Measurements from ENCODE around the gene OTUD1.

The OTUD1 gene

DNA sequence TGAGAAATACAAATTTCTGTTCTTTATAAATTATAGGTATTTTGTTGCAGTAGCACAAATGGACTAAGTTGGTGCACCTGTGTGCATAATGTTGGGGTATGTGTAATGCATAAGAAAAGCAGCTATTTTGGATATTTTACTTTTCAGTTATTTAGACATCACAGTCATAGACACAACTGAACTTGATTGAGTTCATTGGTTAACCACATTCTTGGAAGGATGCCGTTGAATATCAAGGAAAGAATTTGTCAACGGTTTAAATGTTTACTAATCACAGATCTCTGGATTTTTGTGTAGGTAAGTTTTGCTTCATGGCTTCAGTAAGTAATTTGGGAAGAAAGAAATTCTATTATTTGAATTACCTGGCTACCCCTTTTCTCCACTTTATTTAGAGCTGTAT, 4.1 kb downstream of the OTUD1 start:
- TF ChIP-seq ARNT (IDR thresholded peaks at IDR 0.05) (no peak), TARDBP (IDR thresholded peaks at IDR 0.05) (no peak), CTBP1 (IDR thresholded peaks at IDR 0.05; ENCODE audit: borderline replicate concordance) (no peak), HDGF (IDR thresholded peaks at IDR 0.05; ENCODE audit: borderline replicate concordance) (no peak), LEF1 (IDR thresholded peaks at IDR 0.05; ENCODE audit: borderline replicate concordance) (no peak), FOXK2 (IDR thresholded peaks at IDR 0.05) (no peak), ZNF384 (IDR thresholded peaks at IDR 0.05) (no peak), ELF4 (IDR thresholded peaks at IDR 0.05) (no peak), NFRKB (IDR thresholded peaks at IDR 0.05) (no peak), FOXM1 (IDR thresholded peaks at IDR 0.05; ENCODE audit: borderline replicate concordance) (no peak), BHLHE40 (IDR thresholded peaks at IDR 0.05; ENCODE audit: borderline replicate concordance) (no peak), SP1 (IDR thresholded peaks at IDR 0.05) (no peak), FOXA1 (IDR thresholded peaks at IDR 0.05) (no peak)
- TF ChIP-seq, protein P1, sequence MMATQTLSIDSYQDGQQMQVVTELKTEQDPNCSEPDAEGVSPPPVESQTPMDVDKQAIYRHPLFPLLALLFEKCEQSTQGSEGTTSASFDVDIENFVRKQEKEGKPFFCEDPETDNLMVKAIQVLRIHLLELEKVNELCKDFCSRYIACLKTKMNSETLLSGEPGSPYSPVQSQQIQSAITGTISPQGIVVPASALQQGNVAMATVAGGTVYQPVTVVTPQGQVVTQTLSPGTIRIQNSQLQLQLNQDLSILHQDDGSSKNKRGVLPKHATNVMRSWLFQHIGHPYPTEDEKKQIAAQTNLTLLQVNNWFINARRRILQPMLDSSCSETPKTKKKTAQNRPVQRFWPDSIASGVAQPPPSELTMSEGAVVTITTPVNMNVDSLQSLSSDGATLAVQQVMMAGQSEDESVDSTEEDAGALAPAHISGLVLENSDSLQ (IDR thresholded peaks at IDR 0.05): no peak
- ChIA-PET CTCF (interaction anchor here (0.6 to 1.2 kb wide), 3 partner anchors 10 to 128 kb away, joined by 3 to 4 read pairs (median 3); no protein-coding TSS in a partner anchor), POLR2A (no interaction called here)
- no peak for DNase-seq (ENCODE audit: extremely low spot score)

DNA sequence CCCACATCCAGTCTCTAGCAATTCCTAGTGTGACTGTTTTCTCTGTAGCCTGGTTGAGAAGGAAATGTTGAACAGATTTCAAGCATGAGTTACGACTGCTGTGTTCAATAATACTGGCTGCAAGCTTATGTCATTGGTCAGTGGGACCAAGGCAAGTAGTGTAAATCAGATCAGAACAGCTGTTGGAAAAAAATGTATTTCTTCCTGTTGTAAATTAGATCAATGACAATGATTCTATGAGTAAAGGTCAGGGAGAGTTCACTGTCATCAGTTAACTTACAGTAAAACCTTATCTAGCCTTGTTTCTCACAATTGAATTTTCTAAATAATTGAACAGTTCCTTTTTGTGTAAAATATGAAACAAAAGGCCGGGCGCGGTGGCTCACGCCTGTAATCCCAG, 6.7 kb downstream of the OTUD1 start:
- no peak for TF ChIP-seq FOXA1 (IDR thresholded peaks at IDR 0.05)
- TF ChIP-seq HDGF (IDR thresholded peaks at IDR 0.05; ENCODE audit: borderline replicate concordance): no peak
- no peak for TF ChIP-seq SUZ12 (IDR thresholded peaks at IDR 0.05)
- POLR2A ChIA-PET: no interaction called here
- CTCF ChIA-PET: no interaction called here
- no peak for DNase-seq (ENCODE audit: extremely low spot score)

DNA sequence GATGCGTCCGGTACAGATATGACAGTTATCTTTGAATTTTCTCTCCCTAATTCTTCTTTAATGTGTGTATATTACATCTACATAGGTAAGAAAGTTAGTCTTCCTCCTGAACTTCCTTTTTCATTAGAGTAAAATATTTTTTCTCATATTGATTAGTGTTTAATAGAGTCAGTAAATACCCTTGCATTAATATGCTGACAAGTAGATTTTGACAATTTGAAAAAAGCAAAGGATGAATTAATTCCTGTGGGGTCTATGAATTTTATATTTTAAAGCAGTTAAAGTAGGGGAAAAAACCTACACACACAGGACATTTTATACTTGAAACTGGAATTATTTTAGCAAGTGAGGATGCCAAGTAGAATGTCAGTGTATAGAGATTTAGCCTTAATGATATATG, 9.4 kb downstream of the OTUD1 start:
- POLR2A ChIA-PET: interaction anchor here (0.7 kb wide), 1 partner anchor 13 kb away, joined by 3 read pairs; no protein-coding TSS in a partner anchor
- CTCF ChIA-PET: no interaction called here
- TF ChIP-seq, protein P1 (IDR thresholded peaks at IDR 0.05): no peak
- no peak for TF ChIP-seq ELF4 (IDR thresholded peaks at IDR 0.05)
- TF ChIP-seq L3MBTL2 (conservative IDR thresholded peaks at IDR 0.05): no peak
- TF ChIP-seq BHLHE40 (IDR thresholded peaks at IDR 0.05; ENCODE audit: borderline replicate concordance): no peak
- no peak for TF ChIP-seq HDGF (IDR thresholded peaks at IDR 0.05; ENCODE audit: borderline replicate concordance)
- no peak for DNase-seq (ENCODE audit: extremely low spot score)

DNA sequence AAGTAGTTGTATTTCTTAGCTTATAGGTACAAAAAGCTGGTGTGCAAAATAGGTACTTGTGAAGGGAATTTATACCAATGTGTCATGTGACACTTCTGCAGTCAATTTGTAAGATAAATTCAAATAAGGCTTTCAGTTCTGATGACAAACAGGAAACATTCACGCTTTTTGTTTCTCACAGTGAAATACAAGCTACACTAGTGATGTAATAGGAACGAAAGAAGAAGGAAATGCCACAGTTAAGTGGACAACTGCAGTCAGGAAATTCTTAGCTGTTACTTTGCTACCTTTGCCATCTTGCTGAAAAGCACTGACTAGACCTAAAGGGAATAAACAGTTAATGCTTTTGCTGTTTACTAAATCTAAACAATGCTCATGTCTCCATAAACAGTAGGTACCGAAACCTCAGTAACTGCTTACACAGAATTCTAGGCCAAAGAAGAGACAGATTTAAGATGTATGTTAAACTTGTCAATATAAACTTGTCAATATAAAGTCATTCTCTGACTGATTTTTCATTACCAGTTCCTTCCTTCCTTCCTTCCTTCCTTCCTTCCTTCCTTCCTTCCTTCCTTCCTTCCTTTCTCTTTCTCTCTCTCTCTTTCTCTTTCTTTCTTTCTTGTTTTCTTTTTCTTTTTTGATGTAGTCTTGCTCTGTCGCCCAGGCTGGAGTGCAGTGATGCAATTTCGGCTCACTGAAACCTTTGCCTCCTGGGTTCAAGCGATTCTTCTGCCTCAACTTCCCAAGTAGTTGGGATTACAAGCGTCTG, 10.1 kb downstream of the OTUD1 start:
- no peak for TF ChIP-seq TARDBP (IDR thresholded peaks at IDR 0.05)
- TF ChIP-seq ZNF384 (IDR thresholded peaks at IDR 0.05): no peak
- no peak for TF ChIP-seq ARNT (IDR thresholded peaks at IDR 0.05)
- TF ChIP-seq BHLHE40 (IDR thresholded peaks at IDR 0.05; ENCODE audit: borderline replicate concordance): no peak
- TF ChIP-seq FOXK2 (IDR thresholded peaks at IDR 0.05): no peak
- TF ChIP-seq NFRKB (IDR thresholded peaks at IDR 0.05): no peak
- no peak for TF ChIP-seq FOXA1 (IDR thresholded peaks at IDR 0.05)
- TF ChIP-seq CTBP1 (IDR thresholded peaks at IDR 0.05; ENCODE audit: borderline replicate concordance): no peak
- no peak for TF ChIP-seq SP1 (IDR thresholded peaks at IDR 0.05)
- TF ChIP-seq SUZ12 (IDR thresholded peaks at IDR 0.05): no peak
- TF ChIP-seq HDGF (IDR thresholded peaks at IDR 0.05; ENCODE audit: borderline replicate concordance): no peak
- no peak for TF ChIP-seq LEF1 (IDR thresholded peaks at IDR 0.05; ENCODE audit: borderline replicate concordance)
- DNase-seq (ENCODE audit: extremely low spot score): no peak
- POLR2A ChIA-PET: interaction anchor here (1.4 kb wide), 1 partner anchor 12 kb away, joined by 4 read pairs; no protein-coding TSS in a partner anchor
- CTCF ChIA-PET: interaction anchor here (0.5 kb wide), 1 partner anchor 902 kb away, joined by 3 read pairs; no protein-coding TSS in a partner anchor

DNA sequence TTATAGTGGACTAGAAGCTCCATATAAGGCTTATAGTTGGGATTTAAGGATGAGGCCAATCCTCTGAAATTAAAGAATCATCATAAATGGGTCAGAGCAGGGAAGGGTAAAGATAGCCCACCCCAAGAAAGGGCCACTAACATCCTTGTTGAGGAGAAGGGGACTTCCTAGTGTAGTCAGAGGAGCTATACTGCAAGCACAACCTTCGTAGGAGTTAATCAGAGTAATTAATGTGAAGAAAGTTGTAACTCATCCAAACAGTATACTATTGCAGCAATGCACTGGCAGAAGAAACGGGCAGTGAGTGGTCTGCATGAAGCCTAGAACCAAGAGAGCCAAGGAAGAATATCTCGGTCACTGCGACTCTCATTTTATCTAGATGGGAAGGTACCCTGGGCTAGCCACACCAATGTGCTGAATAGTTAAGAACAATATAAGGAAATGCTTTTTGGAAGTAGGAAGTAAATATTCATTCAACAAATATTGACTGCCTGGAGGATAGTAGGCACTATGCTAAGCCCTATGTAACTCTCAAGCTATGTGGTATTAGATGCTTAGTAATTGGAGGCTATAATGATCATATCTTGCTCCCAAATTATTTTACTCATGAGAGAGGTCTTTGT, 13.3 kb downstream of the OTUD1 start:
- no peak for DNase-seq (ENCODE audit: extremely low spot score)
- TF ChIP-seq LEF1 (IDR thresholded peaks at IDR 0.05; ENCODE audit: borderline replicate concordance): no peak
- no peak for TF ChIP-seq ARNT (IDR thresholded peaks at IDR 0.05)
- no peak for TF ChIP-seq ZNF384 (IDR thresholded peaks at IDR 0.05)
- TF ChIP-seq NFRKB (IDR thresholded peaks at IDR 0.05): no peak
- no peak for TF ChIP-seq HDGF (IDR thresholded peaks at IDR 0.05; ENCODE audit: borderline replicate concordance)
- no peak for TF ChIP-seq ELF4 (IDR thresholded peaks at IDR 0.05)
- no peak for TF ChIP-seq FOXA1 (IDR thresholded peaks at IDR 0.05)
- TF ChIP-seq SP1 (IDR thresholded peaks at IDR 0.05): no peak
- no peak for TF ChIP-seq BHLHE40 (IDR thresholded peaks at IDR 0.05; ENCODE audit: borderline replicate concordance)
- TF ChIP-seq CTBP1 (IDR thresholded peaks at IDR 0.05; ENCODE audit: borderline replicate concordance): no peak
- no peak for TF ChIP-seq FOXM1 (IDR thresholded peaks at IDR 0.05; ENCODE audit: borderline replicate concordance)
- TF ChIP-seq L3MBTL2 (conservative IDR thresholded peaks at IDR 0.05): no peak
- TF ChIP-seq, protein P1 (IDR thresholded peaks at IDR 0.05): no peak
- TF ChIP-seq TARDBP (IDR thresholded peaks at IDR 0.05): no peak
- TF ChIP-seq FOXK2 (IDR thresholded peaks at IDR 0.05): no peak
- POLR2A ChIA-PET: interaction anchor here (1.1 kb wide), 1 partner anchor 14 kb away, joined by 3 read pairs; the partner anchor contains the start of gene OTUD1
- CTCF ChIA-PET: no interaction called here

DNA sequence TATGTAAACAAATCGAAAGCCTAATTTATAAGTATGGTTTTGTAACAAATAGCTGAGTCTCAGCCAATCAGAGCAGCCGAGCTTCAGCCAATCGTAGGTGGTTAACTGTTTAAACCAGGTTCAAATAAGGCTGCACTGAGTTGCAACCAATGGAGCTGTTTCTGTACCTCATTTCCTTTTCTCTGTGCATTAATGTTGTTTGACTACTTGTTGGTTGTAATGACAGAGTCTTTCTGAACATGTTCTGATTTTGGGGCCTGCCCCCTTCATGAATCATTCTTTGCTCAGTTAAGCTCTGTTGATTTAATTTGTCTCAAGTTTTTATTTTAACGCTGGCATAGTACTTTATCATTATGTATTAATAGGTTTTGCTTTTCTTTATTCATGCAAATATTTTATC, 14.6 kb downstream of the OTUD1 start:
- POLR2A ChIA-PET: no interaction called here
- TF ChIP-seq CTBP1 (IDR thresholded peaks at IDR 0.05; ENCODE audit: borderline replicate concordance) (no peak), SP1 (IDR thresholded peaks at IDR 0.05) (no peak), FOXM1 (IDR thresholded peaks at IDR 0.05; ENCODE audit: borderline replicate concordance) (no peak), L3MBTL2 (conservative IDR thresholded peaks at IDR 0.05) (no peak), BHLHE40 (IDR thresholded peaks at IDR 0.05; ENCODE audit: borderline replicate concordance) (no peak), FOXK2 (IDR thresholded peaks at IDR 0.05) (no peak), ZNF384 (IDR thresholded peaks at IDR 0.05) (no peak), NFRKB (IDR thresholded peaks at IDR 0.05) (no peak), LEF1 (IDR thresholded peaks at IDR 0.05; ENCODE audit: borderline replicate concordance) (no peak), SUZ12 (IDR thresholded peaks at IDR 0.05) (no peak), TARDBP (IDR thresholded peaks at IDR 0.05) (no peak)
- CTCF ChIA-PET: interaction anchor here (1.0 kb wide), 1 partner anchor 11 kb away, joined by 4 read pairs; no protein-coding TSS in a partner anchor
- DNase-seq (ENCODE audit: extremely low spot score): no peak
